Activated CD8-positive, alpha-beta T cell treated with anti-CD3 and anti-CD28 coated beads for 36 hours (primary cell): ENCODE results near the gene OGFR. TPM values are rescaled to one million over a fixed set of nuclear protein-coding genes. Genes with fewer than 3 reads are reported as not detected.

Experiments used
- ATAC-seq: fragments of 200-7000 bp; cut with Tn5 transposase; one replicate; pipeline ENCODE4 v1.10.0; 2021; ENCODE audit warnings: mild to moderate bottlenecking, moderate library complexity
- CTCF ChIA-PET: fragments of 350-600 bp; sonication (Branson Sonifier 250); formaldehyde crosslinking; loops from one replicate; lab custom pipeline; 2021; ENCODE audit warnings: antibody characterized with exemption; lab: Charles Lee
- POLR2A ChIA-PET: fragments of 350-600 bp; sonication (Branson Sonifier 250); formaldehyde crosslinking; loops from one replicate; lab custom pipeline; 2021; ENCODE audit warnings: antibody characterized with exemption; lab: Charles Lee
- DNase-seq: peaks from one replicate; pipeline ENCODE4 v3.0.0-alpha.2; 2020
- H3K27ac Mint-ChIP-seq: one replicate; pipeline ENCODE4 v1.8.0; 2021; ENCODE audit warnings: mild to moderate bottlenecking, mixed read lengths
- H3K27me3 Mint-ChIP-seq: one replicate; pipeline ENCODE4 v1.8.0; 2021; ENCODE audit warnings: mixed read lengths
- H3K36me3 Mint-ChIP-seq: one replicate; pipeline ENCODE4 v1.8.0; 2021; ENCODE audit warnings: low read depth, mixed read lengths
- H3K4me1 Mint-ChIP-seq: one replicate; pipeline ENCODE4 v1.8.0; 2021; ENCODE audit warnings: low read depth, mixed read lengths
- H3K4me3 Mint-ChIP-seq: one replicate; pipeline ENCODE4 v1.8.0; 2021; ENCODE audit warnings: mild to moderate bottlenecking, moderate library complexity, mixed read lengths
- H3K9me3 Mint-ChIP-seq: one replicate; pipeline ENCODE4 v1.8.0; 2021; ENCODE audit warnings: mixed read lengths
- CTCF ChIP-seq: fragments of 200-600 bp; IDR thresholded peaks from one replicate; pipeline ENCODE4 v1.8.0; 2022; ENCODE audit warnings: antibody characterized with exemption, mild to moderate bottlenecking
- intact Hi-C: fragments of 100-400 bp; cut with micrococcal nuclease; formaldehyde crosslinking; loops from one replicate; pipeline ENCODE4 v1.10.0; 2022
- total RNA-seq, 2 experiments: library from RNA; stranded (reverse); gene quantifications; one replicate each; pipeline ENCODE4 v1.2.3, GENCODE V29; 2021

OGFR gene
- total RNA-seq, 2 experiments from 2014 or later = 53.6 to 55.2 TPM

GRCh38 chr20:62818592-62819493, 14.2 kb downstream of the OGFR start:
- ATAC-seq (no peak), DNase-seq (no peak)
- Mint-ChIP-seq H3K27ac (no peak overlapping the region), H3K4me3 (no peak overlapping the region), H3K27me3 (peaks cover 15% of the 10 kb centered on the region), H3K4me1 (peaks cover 2% of the 10 kb centered on the region), H3K36me3 (no peaks in the 10 kb centered on the region), H3K9me3 (no peaks in the 10 kb centered on the region)
- ChIA-PET POLR2A (no interaction called here), CTCF (interaction anchor here (1.3 kb wide), 1 partner anchor 11 kb away, joined by 5 read pairs; no protein-coding TSS in a partner anchor)
- intact Hi-C loops = no loop called here
- TF ChIP-seq CTCF = no peak

- H3K4me3 Mint-ChIP-seq = no peak overlapping the region
- ChIA-PET CTCF (interaction anchor here (1.3 kb wide), 1 partner anchor 12 kb away, joined by 5 read pairs; no protein-coding TSS in a partner anchor), POLR2A (no interaction called here)
- no peaks in the 10 kb centered on the region for H3K9me3 Mint-ChIP-seq
- H3K4me1 Mint-ChIP-seq = peaks cover 2% of the 10 kb centered on the region
- DNase-seq (no peak), ATAC-seq (no peak)
- H3K36me3 Mint-ChIP-seq = no peaks in the 10 kb centered on the region
- TF ChIP-seq CTCF = no peak
- H3K27me3 Mint-ChIP-seq = peaks cover 15% of the 10 kb centered on the region
- intact Hi-C loops = no loop called here
- H3K27ac Mint-ChIP-seq = no peak overlapping the region
Measured at GRCh38 chr20:62819494-62820174, 15.0 kb downstream of the OGFR start.

GRCh38 chr20:62820208-62820961, 15.8 kb downstream of the OGFR start:
- intact Hi-C loops = no loop called here
- peaks cover 15% of the 10 kb centered on the region for H3K27me3 Mint-ChIP-seq
- H3K4me3 Mint-ChIP-seq = no peak overlapping the region
- DNase-seq (no peak), ATAC-seq (no peak)
- ChIA-PET CTCF (interaction anchor here (1.3 kb wide), 1 partner anchor 12 kb away, joined by 5 read pairs; no protein-coding TSS in a partner anchor), POLR2A (no interaction called here)
- H3K36me3 Mint-ChIP-seq = no peaks in the 10 kb centered on the region
- H3K9me3 Mint-ChIP-seq = no peaks in the 10 kb centered on the region
- no peak for TF ChIP-seq CTCF
- peaks cover 2% of the 10 kb centered on the region for H3K4me1 Mint-ChIP-seq
- no peak overlapping the region for H3K27ac Mint-ChIP-seq

- ATAC-seq (no peak), DNase-seq (no peak)
- POLR2A ChIA-PET = no interaction called here
- no peak for TF ChIP-seq CTCF
- H3K9me3 Mint-ChIP-seq = no peaks in the 10 kb centered on the region
- H3K27ac Mint-ChIP-seq = no peak overlapping the region
- peaks cover 7% of the 10 kb centered on the region for H3K27me3 Mint-ChIP-seq
- H3K4me3 Mint-ChIP-seq = no peak overlapping the region
- intact Hi-C loops = no loop called here
- H3K4me1 Mint-ChIP-seq = no peaks in the 10 kb centered on the region
- CTCF ChIA-PET = no interaction called here
- no peaks in the 10 kb centered on the region for H3K36me3 Mint-ChIP-seq
Measured at GRCh38 chr20:62820962-62821725, 16.5 kb downstream of the OGFR start.
